Omental fat pad (tissue), 4 donors: ENCODE data around the gene PIBF1. TPM values are rescaled to one million over a fixed set of nuclear protein-coding genes. Genes with fewer than 3 reads are reported as not detected.
"Not testable (repeated sequence)": the region's sequence is repeated elsewhere in the genome, so short reads cannot be mapped to it uniquely, and the experiment has no call there.

Source experiments
- ATAC-seq: fragments of 150-250 bp; one replicate; pipeline ENCODE4 v1.9.1; 2016; ENCODE audit warnings: mild to moderate bottlenecking, moderate library complexity; ENCODE audit not compliant: low FRiP score
- DNase-seq: peaks from one replicate; pipeline ENCODE4 v3.0.0-alpha.2; 2019; ENCODE audit warnings: low spot score
- total RNA-seq, 4 donors: library from RNA; depleted of rRNA; stranded (reverse); fragments of >200 nt; gene quantifications; one replicate each; pipeline ENCODE4 v1.1.0, GENCODE V29; 2016
- TF ChIP-seq, protein P1 (sequence below), 3 donors: fragments of 450-650 bp; IDR thresholded peaks; one replicate each; pipeline ENCODE4 v1.5.1; 2016 to 2017; ENCODE audit warnings: antibody characterized with exemption in 3 of 3, mild to moderate bottlenecking in 3 of 3, moderate library complexity in 2 of 3

PIBF1 gene
- total RNA-seq, 4 donors from 2014 or later, result 12.0 to 25.2 (median 14.8) TPM

DNA sequence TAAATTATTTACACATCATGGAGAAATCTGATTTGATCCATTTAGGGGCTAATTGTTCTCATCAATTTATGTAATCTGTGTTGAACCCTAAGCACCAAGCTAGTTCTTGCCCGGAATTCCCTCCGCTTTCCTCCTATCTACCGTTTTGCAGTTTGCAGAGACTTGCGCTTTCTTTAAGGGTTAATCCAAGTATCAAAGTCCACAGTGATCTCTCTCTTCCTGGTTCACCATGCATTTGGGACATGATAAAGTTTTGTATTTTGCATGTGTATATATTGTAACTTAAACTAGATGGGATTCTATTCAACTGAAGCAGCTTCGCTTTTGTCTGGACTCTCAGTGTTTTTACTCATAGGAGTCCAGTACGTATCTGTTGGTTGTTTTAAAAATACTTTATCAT is 263.1 kb downstream of the PIBF1 start:
- ATAC-seq, result no peak
- TF ChIP-seq, protein P1, sequence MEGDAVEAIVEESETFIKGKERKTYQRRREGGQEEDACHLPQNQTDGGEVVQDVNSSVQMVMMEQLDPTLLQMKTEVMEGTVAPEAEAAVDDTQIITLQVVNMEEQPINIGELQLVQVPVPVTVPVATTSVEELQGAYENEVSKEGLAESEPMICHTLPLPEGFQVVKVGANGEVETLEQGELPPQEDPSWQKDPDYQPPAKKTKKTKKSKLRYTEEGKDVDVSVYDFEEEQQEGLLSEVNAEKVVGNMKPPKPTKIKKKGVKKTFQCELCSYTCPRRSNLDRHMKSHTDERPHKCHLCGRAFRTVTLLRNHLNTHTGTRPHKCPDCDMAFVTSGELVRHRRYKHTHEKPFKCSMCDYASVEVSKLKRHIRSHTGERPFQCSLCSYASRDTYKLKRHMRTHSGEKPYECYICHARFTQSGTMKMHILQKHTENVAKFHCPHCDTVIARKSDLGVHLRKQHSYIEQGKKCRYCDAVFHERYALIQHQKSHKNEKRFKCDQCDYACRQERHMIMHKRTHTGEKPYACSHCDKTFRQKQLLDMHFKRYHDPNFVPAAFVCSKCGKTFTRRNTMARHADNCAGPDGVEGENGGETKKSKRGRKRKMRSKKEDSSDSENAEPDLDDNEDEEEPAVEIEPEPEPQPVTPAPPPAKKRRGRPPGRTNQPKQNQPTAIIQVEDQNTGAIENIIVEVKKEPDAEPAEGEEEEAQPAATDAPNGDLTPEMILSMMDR (IDR thresholded peaks at IDR 0.05), result no peak
- DNase-seq, result no peak

DNA sequence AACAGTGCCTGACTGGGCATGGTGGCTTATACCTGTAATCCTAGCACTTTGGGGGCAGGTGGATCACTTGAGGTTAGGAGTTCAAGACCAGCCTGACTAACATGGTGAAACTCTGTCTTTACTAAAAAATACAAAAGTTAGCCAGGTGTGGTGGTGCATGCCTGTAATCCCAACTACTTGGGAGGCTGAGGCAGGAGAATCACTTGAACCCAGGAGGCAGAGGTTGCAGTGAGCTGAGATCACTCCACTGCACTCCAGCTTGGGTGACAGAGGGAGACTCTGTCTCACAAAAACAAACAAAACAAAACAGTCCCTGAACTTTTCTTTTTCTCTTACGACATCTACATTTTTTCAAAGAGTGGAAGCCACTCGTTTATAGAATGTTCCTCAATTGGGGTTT is 266.7 kb downstream of the PIBF1 start:
- not testable (repeated sequence) for DNase-seq, ATAC-seq

DNA sequence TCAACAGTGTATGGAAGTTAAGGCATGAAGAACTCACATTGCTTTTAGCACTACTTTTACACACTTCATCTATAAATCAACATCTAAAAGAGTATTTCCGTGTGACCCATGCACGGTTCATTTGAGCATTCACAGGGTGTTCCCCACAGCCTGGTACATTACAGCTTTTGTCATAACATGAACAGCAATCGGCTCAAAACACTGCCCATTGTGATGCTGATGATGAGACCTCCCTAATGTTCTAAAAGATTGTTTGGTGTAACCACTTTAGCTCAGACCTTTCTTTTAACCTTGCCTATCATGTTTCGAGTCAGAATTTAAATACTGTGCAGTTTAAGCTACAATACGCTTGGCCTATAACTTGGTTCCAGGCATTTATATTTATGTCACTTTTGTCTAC is 272.8 kb downstream of the PIBF1 start:
- ATAC-seq (no peak), DNase-seq (no peak)
- TF ChIP-seq, protein P1 (IDR thresholded peaks at IDR 0.05), result no peak

DNA sequence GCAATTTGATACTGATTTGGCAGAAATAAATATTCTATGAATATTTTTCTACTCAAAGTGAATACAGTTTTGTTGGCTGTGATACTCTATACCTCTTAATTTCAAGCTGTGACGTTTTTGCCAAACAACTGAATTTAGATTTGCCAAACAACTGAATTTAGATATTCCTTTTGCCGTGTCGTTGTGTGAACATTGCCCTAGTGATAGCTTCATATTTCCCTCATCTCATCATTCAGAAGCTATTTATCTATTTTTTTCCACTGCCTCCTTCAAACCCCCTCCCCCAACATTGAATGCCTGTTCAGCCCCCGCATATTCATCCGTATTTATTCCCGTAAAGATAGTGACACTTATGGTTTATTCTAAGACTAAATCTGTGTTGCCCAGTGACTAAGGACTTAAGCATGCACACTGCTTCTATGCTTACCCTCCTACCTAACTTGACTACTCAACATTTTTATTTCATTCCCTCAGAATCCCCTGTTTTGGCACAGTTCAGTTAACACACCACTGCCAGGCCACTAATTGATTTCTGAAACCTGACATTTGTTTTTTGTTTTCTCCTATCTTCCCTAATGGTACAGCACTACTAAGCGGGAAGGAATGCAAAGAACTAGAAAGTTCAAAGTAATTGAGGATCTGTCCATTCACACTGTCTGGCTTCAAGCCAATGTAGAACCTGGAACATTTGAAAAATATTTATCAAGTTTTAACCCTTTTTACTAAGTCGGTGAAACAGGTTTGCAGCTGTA is 274.1 kb downstream of the PIBF1 start:
- TF ChIP-seq, protein P1 (IDR thresholded peaks at IDR 0.05), result no peak
- ATAC-seq, result peak; percentile 72
- DNase-seq, result no peak

DNA sequence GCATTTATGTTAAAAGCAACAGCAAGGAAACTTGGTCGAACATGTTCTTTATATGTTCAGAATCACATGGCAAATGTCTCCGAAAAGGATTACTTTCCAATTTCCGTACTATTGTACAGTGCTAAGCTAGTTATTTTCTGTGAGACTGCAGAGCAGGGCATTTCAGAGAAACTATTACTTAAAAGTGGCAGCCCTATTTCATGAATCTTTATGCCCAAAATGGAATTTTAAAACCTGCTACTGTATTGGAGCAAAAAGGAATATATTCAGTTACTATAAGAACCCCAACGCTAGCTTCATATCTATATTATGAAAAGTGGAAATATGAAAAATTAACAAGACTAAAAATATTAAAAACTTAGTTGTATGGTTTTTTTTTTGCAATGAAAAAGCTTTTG is 274.6 kb downstream of the PIBF1 start:
- no peak for ATAC-seq
- TF ChIP-seq, protein P1 (IDR thresholded peaks at IDR 0.05), result no peak
- no peak for DNase-seq

DNA sequence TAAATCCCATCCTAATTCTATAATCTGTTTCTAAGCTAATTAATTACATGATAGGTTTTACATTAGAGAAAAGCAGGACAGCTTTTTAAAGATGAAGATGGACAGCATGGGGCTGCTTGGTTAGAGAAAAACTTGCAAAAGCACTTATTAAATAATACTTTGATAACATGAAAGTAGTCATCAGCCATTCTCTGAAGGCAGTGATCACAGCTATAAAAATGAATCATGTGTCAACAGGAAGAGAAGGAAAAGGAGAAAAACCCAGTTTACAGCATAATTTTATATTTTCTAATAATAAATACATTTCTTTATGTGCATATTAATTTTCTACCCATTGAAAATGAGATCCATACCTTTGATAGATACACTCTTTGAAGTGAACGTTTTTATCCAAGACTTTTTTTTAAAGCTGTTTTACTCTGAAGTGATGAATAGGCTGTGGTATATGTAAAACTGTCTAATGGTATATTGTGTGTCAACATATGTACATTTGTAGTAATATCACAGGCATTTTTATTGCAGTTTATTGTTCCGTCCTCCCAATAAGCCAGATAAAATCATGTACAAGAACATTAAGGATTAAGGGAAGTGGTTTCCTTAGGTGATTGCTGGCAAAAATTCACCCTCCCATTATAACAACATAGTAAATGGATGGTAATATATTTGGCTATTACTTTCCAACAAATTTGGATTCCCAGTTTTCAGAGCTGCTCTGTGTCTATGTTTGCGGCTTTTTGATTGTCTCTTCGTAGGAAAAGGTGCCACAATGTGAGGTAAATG is 275.5 kb downstream of the PIBF1 start:
- TF ChIP-seq, protein P1 (IDR thresholded peaks at IDR 0.05), result no peak
- ATAC-seq (no peak), DNase-seq (no peak)

DNA sequence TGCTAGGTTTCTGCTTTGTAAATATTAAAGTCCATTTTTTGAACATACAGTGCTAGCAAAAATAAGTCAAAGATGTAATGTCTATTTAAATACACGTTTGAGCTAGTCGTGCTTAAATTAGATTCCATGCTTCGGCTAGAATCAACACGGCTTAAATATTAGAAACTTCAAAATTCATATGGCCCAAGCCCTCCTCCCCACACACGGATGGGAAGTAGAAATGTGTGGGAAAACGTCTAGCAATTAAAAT is 276.1 kb downstream of the PIBF1 start:
- ATAC-seq, result no peak

More for the DNA sequence above, 276.1 kb downstream of the PIBF1 start:
- TF ChIP-seq, protein P1 (IDR thresholded peaks at IDR 0.05), result no peak
- no peak for DNase-seq
